Glutamatergic neuron (in vitro differentiated cells): ENCODE measurements around the gene MYBBP1A. TPM values are rescaled to one million over a fixed set of nuclear protein-coding genes. Genes with fewer than 3 reads are reported as not detected.

Source experiments
- DNase-seq: peaks from one replicate; pipeline ENCODE4 v3.0.0; 2022
- H3K27ac Mint-ChIP-seq: one replicate; pipeline ENCODE4 v1.8.0; 2020; ENCODE audit warnings: mild to moderate bottlenecking, mixed read lengths, inconsistent platforms; ENCODE audit not compliant: unreplicated experiment
- H3K27me3 Mint-ChIP-seq: one replicate; pipeline ENCODE4 v1.8.0; 2020; ENCODE audit warnings: mild to moderate bottlenecking, moderate library complexity, mixed read lengths, inconsistent platforms; ENCODE audit not compliant: unreplicated experiment
- H3K36me3 Mint-ChIP-seq: one replicate; pipeline ENCODE4 v1.8.0; 2020; ENCODE audit warnings: mild to moderate bottlenecking, mixed read lengths, inconsistent platforms; ENCODE audit not compliant: unreplicated experiment
- H3K4me1 Mint-ChIP-seq: one replicate; pipeline ENCODE4 v1.8.0; 2020; ENCODE audit warnings: mild to moderate bottlenecking, low read depth, mixed read lengths, inconsistent platforms; ENCODE audit not compliant: unreplicated experiment
- H3K4me3 Mint-ChIP-seq: one replicate; pipeline ENCODE4 v1.8.0; 2020; ENCODE audit warnings: mild to moderate bottlenecking, mixed read lengths, inconsistent platforms; ENCODE audit not compliant: unreplicated experiment
- H3K9me3 Mint-ChIP-seq: one replicate; pipeline ENCODE4 v1.8.0; 2020; ENCODE audit warnings: mild to moderate bottlenecking, moderate library complexity, mixed read lengths, inconsistent platforms; ENCODE audit not compliant: unreplicated experiment
- total RNA-seq: library from RNA; stranded (reverse); fragmentation: NEBNext Ultra II Directional; extraction: Animal tissue kit (Norgen Biotek cat#: 25700); gene quantifications from one replicate; pipeline ENCODE4 v1.2.1, GENCODE V29; 2021; ENCODE audit not compliant: unreplicated experiment
- TF ChIP-seq, protein P1 (sequence below): fragments of 200-600 bp; sonication (generic); IDR thresholded peaks from one replicate; pipeline ENCODE4 v1.5.0; 2021; ENCODE audit not compliant: partially characterized antibody, unreplicated experiment

MYBBP1A gene
- total RNA-seq, 1 donor from 2014 or later: 44.8 TPM

DNA sequence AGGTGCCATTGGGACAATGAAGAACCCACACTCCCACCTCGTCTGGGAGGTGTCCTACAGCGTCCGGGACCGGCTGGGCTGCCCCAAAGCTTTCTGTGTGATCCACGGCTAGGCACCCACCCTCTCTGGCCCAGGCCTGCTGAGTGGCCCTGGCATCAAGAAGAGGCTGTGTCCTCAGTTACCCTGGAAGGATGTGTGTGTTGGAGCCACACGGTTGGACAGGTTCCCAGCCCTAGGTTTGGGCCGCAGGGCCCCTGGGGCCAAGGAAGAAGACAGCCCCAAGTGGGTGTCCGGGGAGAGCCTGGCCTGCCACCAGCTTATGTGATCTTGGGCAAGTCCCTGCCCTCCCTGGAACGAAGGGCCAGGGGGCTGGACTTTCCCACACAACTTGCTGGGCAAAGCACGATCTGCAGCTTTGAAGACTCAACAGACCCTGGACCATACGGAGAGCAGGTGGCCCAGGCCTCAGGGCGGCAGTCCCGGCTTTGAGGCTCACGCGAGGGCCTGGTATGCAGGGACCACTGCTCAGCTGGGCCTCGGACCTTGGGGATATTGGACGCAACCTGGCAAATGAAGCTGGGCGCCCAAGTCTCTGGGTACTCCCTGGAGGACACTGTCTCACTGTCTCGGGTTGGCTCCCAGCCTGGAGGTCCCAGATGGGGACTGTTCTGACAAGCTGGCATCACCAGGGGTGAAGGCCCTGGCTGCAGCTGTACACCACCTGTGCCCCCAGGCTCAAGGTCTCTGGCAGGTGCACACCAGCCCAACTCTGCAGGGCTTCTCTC, 17.5 kb downstream of the MYBBP1A start:
- TF ChIP-seq, protein P1, sequence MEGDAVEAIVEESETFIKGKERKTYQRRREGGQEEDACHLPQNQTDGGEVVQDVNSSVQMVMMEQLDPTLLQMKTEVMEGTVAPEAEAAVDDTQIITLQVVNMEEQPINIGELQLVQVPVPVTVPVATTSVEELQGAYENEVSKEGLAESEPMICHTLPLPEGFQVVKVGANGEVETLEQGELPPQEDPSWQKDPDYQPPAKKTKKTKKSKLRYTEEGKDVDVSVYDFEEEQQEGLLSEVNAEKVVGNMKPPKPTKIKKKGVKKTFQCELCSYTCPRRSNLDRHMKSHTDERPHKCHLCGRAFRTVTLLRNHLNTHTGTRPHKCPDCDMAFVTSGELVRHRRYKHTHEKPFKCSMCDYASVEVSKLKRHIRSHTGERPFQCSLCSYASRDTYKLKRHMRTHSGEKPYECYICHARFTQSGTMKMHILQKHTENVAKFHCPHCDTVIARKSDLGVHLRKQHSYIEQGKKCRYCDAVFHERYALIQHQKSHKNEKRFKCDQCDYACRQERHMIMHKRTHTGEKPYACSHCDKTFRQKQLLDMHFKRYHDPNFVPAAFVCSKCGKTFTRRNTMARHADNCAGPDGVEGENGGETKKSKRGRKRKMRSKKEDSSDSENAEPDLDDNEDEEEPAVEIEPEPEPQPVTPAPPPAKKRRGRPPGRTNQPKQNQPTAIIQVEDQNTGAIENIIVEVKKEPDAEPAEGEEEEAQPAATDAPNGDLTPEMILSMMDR: no peak
- no peaks in the 10 kb centered on the region for H3K36me3 Mint-ChIP-seq
- peak; percentile 29 for DNase-seq
- no peak overlapping the region for H3K27ac Mint-ChIP-seq
- H3K4me3 Mint-ChIP-seq: no peak overlapping the region
- H3K9me3 Mint-ChIP-seq: peaks cover 1% of the 10 kb centered on the region
- peaks cover 3% of the 10 kb centered on the region for H3K27me3 Mint-ChIP-seq
- peaks cover 3% of the 10 kb centered on the region for H3K4me1 Mint-ChIP-seq

DNA sequence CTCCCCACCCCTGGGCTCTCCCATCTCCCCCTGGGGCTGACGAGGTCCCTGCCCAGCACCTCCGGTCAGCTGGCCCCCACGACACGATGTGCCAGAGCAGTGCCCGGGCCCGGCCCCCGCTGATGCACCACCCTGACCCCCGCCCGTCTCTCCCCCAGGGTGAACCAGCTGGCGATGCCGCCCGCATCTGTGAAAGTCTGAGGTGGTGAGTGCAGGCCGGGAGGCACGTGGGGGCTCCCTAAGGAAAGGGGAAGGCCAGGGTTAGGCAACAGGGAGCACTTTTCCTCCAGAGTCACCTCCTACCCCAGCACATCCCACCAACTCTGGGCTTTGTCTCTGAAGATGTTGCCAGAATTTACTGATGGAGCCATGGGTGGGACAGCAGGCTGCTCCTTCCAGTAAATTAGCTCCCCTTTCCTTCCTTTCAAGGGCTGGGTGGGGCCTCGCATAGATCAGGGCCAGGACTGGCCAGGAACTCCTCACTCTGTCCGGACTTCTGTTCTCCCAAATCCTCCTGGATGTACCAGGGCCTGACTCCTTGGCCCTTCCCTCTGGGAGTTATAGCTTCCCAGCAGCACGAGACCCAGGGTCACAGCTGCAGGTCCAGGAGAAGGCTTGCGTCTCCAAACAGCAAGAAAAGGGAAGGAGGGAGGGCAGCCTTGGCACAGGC, 18.3 kb downstream of the MYBBP1A start:
- peaks cover 3% of the 10 kb centered on the region for H3K4me1 Mint-ChIP-seq
- peak; percentile 19 for DNase-seq
- H3K9me3 Mint-ChIP-seq: peaks cover 4% of the 10 kb centered on the region
- H3K36me3 Mint-ChIP-seq: peaks cover 3% of the 10 kb centered on the region
- TF ChIP-seq, protein P1: no peak
- H3K4me3 Mint-ChIP-seq: no peak overlapping the region
- no peak overlapping the region for H3K27ac Mint-ChIP-seq
- peaks cover 6% of the 10 kb centered on the region for H3K27me3 Mint-ChIP-seq

DNA sequence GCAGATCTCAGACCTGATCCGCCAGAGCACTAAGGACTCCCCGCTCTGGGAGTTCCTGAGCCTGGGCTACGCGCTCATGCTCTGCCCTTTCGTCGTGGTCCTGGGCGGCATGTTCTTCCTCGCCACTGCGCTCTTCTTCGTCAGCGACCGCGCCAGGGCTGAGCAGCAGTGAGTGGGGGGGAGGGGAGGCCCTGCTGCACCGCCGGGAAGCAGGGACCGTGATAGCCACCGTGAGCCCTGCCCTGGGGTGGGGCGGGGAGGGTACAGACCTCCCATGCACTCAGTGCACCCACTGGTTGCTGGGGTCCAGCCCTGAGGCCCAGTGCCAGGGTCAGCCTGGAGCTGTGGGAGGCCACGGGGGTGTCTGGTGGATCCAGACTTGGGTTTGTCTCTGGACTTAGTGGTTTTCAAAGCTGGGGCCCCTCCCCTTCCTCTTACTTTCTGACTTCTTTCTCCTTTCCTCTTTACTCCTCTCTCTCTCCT, 18.9 kb downstream of the MYBBP1A start:
- peak; percentile 32 for DNase-seq
- Mint-ChIP-seq H3K4me3 (no peak overlapping the region), H3K9me3 (peaks cover 4% of the 10 kb centered on the region), H3K36me3 (peaks cover 5% of the 10 kb centered on the region), H3K27ac (no peak overlapping the region), H3K4me1 (peaks cover 3% of the 10 kb centered on the region), H3K27me3 (peaks cover 7% of the 10 kb centered on the region)
- TF ChIP-seq, protein P1: no peak

DNA sequence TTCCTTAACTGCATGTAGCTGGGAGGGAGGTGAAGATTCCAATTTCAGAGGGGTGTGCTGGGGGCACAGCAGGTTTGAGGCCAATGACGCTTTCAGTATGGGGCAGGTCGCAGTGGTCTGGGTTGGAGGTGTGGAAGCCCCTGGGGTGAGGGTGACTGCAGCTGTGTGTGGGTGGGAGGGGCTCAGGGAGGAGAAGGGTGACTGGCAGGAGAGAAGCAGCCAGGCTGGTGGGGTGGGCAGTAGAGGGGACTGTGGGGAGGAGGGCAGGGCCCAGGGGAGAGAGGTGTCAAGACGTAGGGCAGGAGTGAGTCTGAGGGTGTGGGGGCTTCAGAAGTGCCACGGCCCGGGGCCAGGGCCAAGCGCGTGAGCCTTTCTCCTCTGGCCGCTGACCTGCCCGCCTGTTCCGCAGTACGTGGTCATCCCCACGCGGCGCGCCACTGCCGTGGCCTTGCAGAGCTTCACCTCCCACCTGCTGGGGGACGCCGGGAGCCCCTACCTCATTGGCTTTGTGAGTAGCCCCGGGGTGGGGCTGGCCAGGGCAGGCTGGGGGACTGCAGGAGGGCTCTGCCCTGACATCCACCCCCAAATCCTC, 19.4 kb downstream of the MYBBP1A start:
- H3K27me3 Mint-ChIP-seq: peaks cover 7% of the 10 kb centered on the region
- H3K9me3 Mint-ChIP-seq: peaks cover 4% of the 10 kb centered on the region
- H3K27ac Mint-ChIP-seq: no peak overlapping the region
- TF ChIP-seq, protein P1: no peak
- H3K36me3 Mint-ChIP-seq: peaks cover 5% of the 10 kb centered on the region
- no peak overlapping the region for H3K4me3 Mint-ChIP-seq
- DNase-seq: peak; percentile 24
- peaks cover 3% of the 10 kb centered on the region for H3K4me1 Mint-ChIP-seq
